GM19035 (cell line): ENCODE measurements around the gene RAB3C.

ENCODE experiments used
- ATAC-seq: cut with Tn5 transposase; IDR thresholded peaks from one replicate; pipeline ENCODE4 v1.9.1; 2021; ENCODE audit not compliant: unreplicated experiment

Gene RAB3C

DNA sequence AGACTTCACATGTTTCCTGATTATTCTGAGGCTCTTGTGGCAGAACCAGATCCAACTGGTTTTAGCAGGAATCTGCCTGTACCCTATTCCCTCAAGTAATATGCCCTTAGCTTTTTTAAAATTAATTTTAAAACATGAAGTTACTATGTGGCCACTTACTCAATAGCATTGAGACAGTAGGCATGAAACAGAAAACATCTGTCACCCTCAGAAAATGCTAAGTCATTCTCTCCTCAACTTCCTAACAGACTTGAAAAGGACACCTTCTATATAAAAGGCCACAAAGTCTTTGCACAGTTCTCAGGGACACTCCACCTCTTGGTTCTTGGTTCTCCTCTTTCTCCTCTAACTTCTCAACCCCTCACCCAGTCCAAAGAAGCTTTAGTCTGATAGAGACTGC is 277.8 kb downstream of the RAB3C start:
- no peak for ATAC-seq

DNA sequence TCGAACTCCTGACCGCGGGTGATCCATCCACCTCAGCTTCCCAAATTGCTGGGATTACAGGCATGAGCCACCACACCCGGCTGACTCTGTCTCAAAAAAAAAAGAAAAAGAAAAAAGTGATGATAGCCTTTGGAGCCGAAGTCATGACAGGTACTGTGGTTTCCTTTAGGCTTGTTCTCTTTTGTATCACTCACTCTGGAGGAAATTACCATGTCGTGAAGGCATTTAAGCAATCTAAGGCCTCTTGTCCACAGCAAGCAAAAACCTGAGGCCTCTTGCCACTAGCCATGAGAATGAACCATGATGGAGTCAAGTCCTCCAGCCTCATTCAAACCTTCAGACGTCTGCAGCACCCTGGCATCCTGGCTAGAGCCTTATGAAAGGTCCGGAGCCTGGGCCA is 286.1 kb downstream of the RAB3C start:
- ATAC-seq, result no peak

DNA sequence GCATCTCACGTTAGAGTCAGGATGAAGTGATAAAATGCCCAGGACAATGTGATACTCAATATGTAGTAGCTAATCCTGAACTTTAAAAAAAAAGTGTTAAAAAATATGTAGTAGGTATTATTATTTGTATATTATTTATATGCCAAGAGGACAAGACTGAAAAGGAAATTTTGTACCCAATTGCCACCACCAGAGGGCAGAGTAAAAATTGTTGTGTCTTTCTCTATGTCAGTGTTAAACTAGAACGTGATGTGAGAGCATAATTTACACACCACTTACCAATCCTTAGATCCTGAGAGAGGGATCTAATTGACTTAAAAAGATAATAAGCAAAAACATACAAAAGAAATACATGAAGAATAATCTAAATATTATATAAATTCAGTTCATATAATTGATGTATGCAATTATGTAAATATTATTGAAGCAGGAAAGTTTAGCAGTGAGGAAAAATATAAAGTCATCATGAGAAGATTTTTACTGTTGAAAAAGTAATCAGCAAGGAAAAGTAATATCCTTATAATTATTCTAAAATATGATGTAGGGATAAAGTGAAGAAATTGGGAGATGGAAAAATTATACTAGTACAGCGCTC is 288.9 kb downstream of the RAB3C start:
- ATAC-seq, result peak; percentile 65

DNA sequence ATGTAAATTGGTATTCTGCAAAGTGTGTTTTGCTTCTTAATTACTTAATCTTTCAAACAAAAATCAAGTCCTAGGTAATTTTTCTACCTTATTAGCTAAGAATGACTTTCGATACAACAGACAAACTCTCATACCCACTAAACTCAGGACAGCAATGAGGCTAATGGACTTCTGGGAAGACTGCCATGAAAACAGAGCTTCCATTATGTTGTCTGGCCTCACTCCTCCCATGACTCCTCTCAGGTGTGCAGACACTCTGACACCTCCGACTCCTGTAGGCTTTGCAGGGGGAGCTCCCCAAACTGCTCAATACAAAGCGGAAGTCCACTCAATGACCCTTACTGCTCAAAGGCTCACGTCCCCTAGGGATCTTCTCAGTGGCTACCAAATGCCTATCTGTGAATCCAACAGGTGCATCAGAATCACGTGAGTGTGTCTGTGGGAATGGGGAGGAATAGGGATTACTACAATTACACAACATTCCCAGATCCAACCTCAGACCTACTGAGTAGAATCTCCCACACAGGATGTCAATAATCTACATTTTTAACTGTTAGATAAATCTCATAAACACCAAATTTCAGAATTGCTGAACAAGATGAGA is 289.9 kb downstream of the RAB3C start:
- no peak for ATAC-seq

DNA sequence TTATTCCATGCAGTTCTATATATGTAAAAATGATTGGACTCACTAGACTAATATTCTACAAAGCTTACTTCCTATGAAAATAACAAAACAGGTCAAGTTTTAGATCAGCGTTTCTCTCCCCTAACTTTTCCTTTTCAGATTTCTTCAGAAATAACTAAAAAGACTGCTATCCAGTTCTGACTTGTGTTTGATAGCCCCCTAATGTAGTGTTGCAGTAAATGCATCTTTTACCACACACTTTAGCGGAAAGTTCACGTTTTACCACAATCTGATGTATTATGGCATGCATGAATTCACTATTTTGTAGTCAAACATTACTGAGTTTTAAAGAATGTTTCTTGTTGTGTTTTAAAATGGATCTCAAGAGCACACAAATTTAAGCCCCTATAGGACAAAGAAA is 292.7 kb downstream of the RAB3C start:
- no peak for ATAC-seq

DNA sequence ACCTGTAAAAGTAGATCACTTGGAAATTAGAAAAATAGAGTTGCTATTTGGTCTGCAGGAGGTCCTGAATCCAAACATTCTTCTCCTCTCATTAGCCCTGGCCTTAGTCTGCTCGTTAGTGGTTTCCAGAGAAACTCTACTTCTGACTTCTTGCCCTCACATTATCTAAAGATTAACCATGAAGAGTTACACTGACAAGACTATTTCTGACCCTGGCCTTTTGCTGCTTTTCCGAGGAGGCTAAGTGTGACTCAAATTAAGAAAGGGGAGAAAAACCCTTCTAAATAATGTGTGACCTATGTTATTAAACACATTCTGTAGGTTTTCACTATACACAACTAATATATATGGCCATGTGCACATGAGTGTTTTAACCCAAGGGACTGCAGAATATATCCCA is 302.4 kb downstream of the RAB3C start:
- no peak for ATAC-seq

DNA sequence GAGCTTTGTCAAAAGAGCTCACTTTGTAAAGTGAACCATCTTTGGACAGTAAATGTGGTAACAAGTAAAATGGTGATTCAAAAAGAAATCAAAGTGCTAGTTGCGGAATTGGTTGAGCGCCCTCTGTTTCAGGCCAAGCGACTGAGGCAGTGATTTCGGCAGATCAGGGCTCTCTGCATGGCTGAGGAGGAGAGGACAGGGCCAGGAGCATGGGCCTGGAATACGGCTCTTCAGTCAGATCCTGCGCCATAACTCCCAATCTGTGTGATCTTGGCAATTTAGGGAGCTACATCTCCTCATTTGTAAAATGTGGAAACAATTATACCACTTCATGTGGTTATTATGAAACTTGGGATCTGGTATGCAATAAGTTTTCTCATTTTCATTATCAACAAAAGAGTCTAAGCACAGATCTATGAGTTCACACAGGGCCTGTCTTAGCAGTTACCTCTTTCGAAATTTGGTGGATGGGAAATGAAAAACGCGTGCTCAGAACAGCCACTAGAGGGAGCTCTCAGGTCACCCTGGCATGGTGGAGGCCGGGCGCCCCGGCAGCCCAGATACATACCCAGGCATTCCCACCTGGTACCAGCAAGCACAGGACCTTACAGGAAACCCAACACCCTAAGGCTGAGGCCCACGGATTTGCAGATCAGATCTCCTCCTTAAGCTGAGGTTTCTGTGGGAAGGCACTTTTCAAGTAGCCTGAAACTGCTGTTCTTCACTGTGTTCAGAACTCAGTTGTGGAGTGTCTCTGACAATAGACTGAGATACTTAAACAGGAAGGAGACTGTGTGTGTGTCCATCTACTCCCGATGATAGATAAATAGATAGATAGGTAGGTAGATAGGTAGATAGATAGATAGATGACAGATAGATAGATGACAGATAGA is 303.7 kb downstream of the RAB3C start:
- ATAC-seq, result peak; percentile 75

DNA sequence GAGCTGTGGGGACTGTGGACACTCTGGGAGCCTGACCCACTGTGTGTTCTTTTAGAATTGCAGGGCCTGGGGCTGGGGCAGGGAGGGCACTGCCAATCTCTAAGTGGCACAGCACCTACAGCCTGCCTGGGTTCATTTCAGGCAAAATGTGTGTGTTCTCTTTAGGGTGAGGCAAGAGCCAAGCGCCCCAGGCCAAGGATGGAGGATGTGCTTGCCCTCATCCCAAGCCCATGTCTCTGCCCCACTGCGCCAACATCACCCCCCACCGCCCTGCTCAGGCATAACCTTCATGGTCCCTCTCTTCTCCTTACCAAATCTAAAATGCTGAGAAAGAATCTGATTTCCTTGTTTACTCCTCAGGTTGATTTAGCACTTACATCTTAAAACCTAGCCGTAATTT is 304.4 kb downstream of the RAB3C start:
- no peak for ATAC-seq

DNA sequence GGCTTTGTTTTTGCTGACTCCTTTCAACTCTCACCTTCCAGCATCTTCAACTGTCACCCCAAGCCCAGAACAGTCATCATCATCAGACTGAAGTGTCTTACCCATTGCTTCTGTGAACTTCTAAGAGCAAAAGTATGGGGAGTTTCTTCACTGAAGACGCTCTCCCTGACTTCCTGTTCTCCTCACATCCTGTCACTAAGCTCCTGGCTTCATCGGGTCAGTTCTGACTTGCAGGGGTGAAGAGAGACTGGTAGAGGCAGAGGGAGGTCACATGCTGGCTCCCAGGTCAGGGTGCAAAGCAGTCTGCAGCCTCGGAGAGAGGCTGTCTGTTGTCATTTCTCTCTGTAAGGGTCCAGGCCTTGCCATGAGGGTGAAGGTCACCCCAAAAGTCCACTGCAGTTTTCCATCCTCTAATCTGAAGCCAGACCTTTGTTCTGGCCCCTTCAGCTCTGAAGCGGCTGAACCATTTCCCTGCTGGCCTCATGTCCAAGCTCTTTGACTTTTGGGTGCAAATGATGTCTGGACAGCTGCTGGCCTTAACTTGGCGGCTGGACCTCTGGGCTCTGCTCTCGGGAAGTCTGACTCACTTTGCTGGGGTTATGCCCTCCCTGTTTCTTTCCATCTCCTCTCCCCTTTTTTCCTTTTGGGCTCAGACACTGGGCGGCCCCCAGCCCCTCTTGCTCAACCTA is 305.0 kb downstream of the RAB3C start:
- ATAC-seq, result no peak

DNA sequence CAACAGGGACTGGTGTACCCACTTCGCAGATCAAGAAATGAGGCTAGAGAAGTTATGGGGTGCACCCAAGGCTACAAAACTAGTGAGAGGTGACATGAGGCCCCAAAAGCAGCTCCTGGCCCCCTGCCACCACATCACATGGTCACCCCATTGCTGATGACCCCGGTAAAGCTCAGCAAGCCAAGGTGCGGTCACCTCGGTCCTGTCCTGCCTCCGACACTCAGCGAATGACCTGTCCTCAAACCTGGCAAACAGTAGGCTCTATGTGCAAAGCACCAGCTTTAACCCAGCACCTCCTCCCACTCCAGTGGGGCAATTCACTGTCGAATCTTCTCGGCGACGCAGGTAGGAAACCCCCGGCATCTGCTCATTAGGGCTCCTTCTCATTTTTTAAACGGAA is 307.4 kb downstream of the RAB3C start:
- ATAC-seq, result no peak

DNA sequence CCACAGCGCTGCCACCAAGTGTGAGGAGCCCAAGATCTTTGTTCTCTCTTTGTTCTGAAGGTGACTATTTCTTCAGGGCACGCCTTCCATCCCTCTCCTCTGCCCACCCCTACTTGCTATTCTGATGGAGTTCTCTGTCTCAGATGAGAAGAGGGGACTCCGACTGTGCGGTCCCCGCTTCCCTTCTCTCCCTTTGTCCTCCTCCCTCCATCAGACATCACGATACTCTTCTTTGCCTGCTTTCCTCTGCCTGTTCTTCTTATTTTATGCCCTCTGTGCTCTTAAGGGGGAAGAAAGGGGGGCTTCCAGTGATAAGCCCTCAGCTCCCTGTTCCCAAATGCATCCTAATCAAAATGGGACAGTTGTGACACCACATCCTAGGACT is 307.8 kb downstream of the RAB3C start:
- ATAC-seq, result no peak

DNA sequence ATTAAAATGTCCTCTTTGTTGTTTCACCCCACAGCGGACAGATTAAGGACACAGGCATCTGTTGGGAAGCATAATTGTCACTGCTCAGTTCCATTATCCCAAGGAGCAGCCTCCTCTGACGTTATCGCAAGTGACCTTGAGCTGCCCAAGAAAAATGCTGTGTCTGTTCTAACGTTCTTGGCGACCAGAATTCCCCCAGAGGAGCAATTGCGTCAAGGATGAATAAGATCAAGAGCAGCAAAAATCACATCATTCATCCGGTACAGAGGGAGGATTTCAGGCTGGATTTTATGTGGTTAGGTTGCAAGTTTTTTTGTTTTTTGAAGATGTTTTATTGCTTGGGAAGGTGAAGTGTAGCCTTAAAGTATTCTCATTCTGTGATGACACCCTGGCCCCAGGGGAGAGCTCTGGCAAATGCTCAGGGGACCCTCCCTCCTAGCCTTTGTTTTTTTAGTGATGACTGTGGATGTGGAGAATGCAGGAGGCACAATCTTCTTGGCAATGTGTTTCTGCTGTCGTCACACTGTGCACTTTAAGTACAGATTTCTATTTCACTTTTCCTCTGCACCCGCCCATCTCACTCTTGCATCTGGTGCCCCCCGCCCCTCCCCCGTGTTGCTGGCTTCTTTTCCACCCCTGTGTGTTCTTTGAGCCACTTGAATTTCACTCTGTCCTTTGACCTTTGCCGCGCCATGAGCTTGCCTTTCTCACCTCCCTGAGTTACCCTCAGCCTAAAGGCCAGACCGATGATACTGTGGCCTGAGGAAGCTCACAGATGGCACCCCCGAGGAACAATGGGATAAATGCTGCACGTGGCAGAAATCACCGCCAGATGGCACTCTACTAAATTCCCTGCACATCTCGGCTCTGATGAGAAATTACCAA is 308.5 kb downstream of the RAB3C start:
- ATAC-seq, result peak; percentile 53

DNA sequence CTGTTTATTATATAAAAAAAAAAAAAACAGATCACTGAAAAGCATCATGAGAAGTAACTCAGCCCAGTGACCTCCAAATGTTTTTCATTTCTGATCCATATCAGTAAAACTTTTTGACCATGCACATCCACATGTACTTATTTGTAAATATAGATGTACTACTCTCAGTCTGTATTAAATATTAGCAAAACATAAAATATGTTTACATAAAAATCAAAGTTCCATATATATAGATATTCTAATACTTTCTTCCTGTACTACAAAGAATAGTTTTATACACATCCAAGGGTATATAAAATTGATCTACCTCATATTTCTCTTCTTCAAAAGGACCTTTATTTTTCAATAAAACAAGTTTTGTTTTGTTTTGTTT is 309.1 kb downstream of the RAB3C start:
- ATAC-seq, result no peak

DNA sequence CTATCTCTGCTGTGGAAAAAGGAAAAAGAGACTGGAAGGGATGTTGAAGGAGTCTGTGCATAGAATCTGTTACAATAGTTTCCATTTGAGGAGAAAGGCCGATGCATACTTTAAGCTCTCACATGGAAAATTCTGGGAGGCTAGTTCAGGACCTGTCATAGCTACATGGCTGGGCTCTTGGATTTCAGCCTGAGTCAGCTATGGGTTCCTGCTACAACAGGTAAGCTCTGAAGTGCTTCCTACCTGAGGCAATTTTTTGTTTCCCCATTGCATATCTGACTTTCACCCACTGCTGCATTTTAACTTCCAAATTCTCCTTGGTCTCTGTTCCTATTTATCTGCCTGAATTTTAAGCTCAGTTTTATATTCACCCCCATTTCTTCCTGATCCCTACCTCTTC is 310.7 kb downstream of the RAB3C start:
- ATAC-seq, result no peak

DNA sequence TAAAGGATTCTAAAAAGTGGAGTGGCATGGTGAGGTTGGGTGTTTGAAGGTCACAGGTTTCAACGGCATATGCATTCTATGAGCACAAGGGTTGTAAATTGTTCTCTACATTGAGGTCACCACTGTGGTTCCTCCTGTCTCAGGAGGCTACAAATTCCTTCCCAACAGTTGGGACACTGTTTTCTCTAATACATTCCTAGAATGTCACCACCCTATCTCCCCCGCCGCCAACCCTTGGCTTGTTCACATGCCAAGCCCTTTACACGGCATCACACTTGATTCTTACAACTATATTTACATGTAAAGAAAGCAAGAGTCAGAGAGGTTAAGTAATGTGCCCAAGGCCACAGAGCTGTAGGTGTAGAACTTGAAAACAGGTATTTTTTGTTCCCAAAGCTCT is 315.1 kb downstream of the RAB3C start:
- no peak for ATAC-seq

DNA sequence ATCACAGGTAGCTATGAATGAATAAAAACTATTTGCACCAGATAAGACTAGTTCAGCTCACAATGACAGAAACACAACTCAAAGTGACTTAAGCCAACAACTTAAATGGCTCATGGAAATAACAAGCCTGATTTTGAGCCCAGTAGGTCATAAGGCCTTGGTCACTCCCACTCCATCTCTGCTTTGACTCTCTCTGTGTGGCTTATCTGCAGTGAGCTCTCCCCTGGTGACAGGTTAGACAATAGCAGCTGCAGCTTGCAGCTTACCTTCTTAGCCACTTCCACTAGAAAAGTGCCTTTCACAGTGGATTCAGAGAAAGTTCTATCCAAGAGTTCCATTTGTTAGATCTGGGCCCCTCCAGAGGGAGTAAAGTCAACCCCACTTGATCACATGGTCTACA is 315.7 kb downstream of the RAB3C start:
- ATAC-seq, result no peak

DNA sequence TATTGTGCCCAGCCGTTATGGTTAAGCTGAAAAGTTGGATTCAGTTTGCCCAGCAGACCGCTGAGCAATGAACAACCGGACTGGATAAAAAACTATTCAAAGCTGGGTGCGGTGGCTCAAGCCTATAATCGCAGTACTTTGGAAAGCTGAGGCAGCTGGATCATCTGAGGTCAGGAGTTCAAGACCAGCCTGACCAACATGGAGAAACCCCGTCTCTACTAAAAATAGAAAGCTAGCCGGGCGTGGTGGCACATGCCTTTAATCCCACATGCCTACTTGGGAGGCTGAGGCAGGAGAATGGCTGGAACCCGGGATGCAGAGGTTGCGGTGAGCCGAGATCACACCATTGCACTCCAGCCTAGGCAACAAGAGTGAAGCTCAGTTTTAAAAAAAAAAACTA is 318.4 kb downstream of the RAB3C start:
- ATAC-seq, result no peak

DNA sequence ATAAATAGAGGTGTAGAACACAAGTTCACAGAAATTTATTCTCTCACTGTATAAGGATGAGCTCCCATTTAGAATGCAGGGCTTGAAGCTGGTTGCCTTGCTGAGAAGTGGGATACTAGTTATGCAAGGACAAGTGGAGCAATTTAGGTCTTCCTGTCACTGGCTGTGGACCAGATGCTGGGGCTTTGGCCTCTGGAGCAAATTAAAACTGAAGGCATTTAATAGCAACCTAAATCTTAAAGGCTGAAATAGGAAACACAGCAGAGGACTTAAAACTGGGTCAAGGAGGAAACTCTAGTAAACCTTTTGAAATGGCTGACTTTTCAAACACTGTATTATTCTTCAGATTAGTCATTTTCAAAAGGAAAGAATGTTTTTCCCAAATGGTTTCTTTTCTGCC is 319.4 kb downstream of the RAB3C start:
- ATAC-seq, result no peak

DNA sequence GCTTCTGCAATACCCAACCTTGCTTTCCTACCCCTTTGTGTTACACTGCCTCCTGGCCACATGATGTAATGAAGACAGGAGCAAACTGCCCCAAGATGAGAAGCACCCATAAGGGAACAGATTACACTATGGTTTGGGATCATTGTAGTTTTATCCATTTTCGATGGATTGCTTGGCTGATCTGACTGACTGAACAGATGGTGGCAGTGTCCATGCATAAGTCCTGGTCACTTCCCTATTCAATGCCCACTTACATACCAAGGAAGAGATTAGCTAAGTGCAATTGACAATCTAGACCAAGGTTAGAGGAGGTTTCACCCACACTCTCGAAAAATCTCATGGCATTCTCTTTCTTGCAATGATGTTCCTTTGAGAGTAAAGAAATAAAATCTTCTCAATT is 319.9 kb downstream of the RAB3C start:
- ATAC-seq, result no peak

DNA sequence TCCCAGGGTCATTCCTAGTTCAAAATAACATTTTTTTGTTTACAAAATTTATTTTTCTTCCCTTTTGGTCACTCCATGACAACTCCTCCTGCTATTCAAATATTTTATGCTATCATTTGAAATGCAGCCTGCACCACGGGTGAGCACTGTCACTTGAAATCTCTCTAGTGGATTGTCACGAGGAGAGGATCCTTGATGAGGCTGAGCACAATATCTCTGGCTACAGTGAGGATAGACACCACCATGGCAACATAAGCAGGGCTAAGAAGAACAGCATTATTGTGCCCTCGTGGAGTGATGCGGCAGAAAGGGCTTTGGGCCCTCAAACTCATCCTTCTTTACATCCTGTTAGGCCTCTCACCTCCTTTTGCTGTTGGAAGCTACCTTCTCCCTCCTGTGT is 321.9 kb downstream of the RAB3C start:
- no peak for ATAC-seq

DNA sequence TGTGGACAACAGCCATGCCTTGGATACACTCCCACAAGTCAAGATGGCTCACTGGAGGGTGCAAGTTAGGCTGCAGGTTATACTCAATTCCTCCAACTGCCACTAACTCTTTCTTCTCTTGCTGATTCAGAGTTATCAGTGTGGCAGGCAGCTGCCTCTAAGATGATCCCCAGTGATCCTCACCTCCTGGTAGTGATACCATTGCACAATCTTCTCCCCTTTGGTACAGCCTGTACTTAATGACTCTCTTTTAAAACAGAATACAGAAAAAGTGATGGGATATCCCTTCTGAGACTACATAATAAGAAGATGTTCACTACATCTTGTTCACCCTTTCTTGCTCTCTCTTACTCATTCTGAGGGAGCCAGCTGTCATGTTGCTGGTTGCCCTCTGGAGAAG is 323.1 kb downstream of the RAB3C start:
- no peak for ATAC-seq
